GM12875 (cell line): ENCODE data around the gene VAX1.

ENCODE experiments used
- H3K4me3 ChIP-seq: one replicate; pipeline ENCODE4 v1.5.1; 2011; ENCODE audit warnings: low read depth, low read length, control low read depth
- CTCF ChIP-seq: IDR thresholded peaks from 2 replicates; pipeline ENCODE4 v1.5.1; 2011; ENCODE audit warnings: low read depth, mild to moderate bottlenecking, control low read depth, inconsistent platforms, low read length, moderate library complexity, borderline replicate concordance; ENCODE audit not compliant: insufficient read depth

The VAX1 gene

DNA sequence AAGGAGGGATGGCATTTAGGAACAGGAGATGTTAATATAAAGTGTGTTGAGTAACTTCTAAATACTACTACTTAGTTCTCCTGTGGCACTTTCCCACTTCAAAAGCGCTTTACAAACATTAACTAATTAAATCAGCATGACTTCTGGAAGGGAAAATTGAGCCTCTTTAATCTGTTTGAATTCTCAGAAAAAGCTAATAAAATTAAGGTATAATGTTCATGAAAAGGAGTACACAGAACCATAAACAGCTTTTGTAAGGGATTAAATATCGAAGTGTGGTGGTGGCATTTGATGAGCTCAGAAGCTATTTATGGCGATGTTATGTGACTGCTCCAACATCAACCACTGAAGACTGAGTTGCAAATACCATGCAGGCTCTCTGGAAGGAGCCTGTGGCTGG, 10.2 kb upstream of the VAX1 start:
- no peak overlapping the region for H3K4me3 ChIP-seq
- no peak for TF ChIP-seq CTCF

DNA sequence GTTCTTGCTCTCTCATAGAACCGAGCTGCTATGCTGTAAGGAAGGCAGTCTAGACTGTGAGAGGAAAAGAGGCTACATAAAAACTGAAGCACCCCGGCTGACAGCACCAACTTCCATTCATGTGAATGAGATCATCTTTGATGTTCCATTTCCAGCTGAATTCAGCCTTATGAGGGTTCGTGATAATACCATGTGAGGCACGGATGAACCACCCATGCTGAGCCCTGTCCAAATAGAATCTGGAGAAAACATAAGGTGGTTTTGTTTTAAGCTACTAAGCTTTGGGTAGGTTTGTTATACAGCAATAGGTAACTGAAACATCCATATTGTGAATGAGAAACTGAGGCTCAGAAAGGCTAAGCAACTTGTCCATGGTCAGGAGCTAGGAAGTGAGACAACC, 6.9 kb upstream of the VAX1 start:
- no peak overlapping the region for H3K4me3 ChIP-seq

GRCh38 chr10:117143103-117143823, 5.2 kb upstream of the VAX1 start:
- H3K4me3 ChIP-seq = no peak overlapping the region
- no peak for TF ChIP-seq CTCF

More for the DNA sequence above, 6.9 kb upstream of the VAX1 start:
- TF ChIP-seq CTCF = no peak

DNA sequence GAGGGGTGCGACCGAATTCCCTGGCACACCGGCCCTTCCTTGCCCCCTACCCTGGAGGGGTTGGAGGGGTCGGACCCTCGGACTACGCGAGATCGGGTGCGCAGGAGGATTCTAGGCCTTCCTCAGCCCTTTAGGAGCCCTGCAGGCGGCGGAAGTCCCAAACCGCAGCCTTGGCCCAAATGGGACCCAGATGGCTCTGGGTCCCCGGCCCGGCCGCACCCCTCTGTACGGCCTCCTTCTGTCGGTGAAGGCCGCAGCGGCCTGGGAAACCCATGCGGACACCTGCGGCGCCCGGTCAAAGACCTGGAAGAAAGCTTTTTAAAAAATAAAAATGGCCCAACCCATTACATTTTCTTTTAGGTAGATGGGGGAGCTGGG, 2.4 kb upstream of the VAX1 start:
- H3K4me3 ChIP-seq = no peak overlapping the region
- no peak for TF ChIP-seq CTCF

GRCh38 chr10:117139581-117140524, 1.8 kb upstream of the VAX1 start:
- H3K4me3 ChIP-seq = no peak overlapping the region

DNA sequence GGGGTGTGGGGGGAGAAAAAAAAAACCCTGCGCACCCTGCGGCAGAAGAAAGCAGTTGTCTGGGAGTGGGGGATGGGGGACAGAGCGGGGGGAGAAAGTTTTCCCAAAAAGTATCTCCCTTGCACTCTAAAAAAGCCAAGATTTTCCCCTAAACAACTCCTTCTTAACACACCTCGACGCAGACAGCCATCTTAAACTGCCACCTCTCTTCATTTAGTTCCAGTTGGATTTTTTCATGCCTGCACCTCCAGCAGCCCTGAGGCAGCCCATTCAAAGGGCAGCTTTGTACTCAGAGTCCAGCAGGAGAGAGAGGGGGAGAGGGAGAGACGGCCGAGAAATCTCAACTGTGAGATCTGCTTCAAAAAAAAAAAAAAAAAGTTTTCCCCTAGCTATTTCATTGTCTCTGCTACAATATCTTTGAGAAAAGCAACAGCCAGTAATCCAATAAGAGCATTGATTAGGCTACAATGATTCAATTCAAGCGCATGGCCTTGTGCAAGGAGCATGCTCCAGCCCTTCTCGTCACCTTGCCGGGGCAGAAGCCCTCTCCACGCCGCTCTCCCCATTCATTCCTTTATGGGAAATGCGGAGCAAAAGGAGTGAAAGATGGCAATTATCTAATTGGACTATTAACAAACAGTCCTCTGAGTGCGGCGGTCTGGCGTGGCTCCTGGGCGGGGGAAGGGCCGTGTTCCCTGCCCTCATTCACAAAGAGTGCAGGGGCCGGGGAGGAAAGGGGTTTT, 939 bp upstream of the VAX1 start:
- no peak overlapping the region for H3K4me3 ChIP-seq

More at GRCh38 chr10:117139581-117140524, 1.8 kb upstream of the VAX1 start:
- no peak for TF ChIP-seq CTCF

More for the DNA sequence above, 939 bp upstream of the VAX1 start:
- TF ChIP-seq CTCF = no peak
